SJSA1 (cell line): ENCODE data around the gene FAM149A. TPM values are rescaled to one million over a fixed set of nuclear protein-coding genes. Genes with fewer than 3 reads are reported as not detected.

Source experiments
- DNase-seq, 2 experiments: peaks; one replicate each; pipeline ENCODE4 v3.0.0-alpha.2; 2015 to 2020; ENCODE audit warnings: low spot score in 2 of 2, low read depth in 1 of 2
- H3K27ac ChIP-seq: fragments of 250-450 bp; sonication (Bioruptor Pico); 2 replicates; pipeline ENCODE4 v1.5.1; 2020; ENCODE audit warnings: mild to moderate bottlenecking, moderate library complexity
- H3K27me3 ChIP-seq: fragments of 250-450 bp; sonication (Bioruptor Pico); replicated peaks from 2 replicates; pipeline ENCODE4 v1.5.1; 2020; ENCODE audit warnings: mild to moderate bottlenecking, moderate library complexity
- H3K36me3 ChIP-seq: fragments of 250-450 bp; sonication (Bioruptor Pico); 2 replicates; pipeline ENCODE4 v1.5.1; 2020; ENCODE audit warnings: mild to moderate bottlenecking
- H3K4me1 ChIP-seq: fragments of 250-450 bp; sonication (Bioruptor Pico); replicated peaks from 2 replicates; pipeline ENCODE4 v1.6.1; 2021; ENCODE audit warnings: mild to moderate bottlenecking
- H3K4me3 ChIP-seq: fragments of 250-450 bp; sonication (Bioruptor Pico); 2 replicates; pipeline ENCODE4 v1.5.1; 2020; ENCODE audit warnings: mild to moderate bottlenecking
- H3K9me3 ChIP-seq: fragments of 250-450 bp; sonication (Bioruptor Pico); replicated peaks from 2 replicates; pipeline ENCODE4 v1.5.1; 2020; ENCODE audit warnings: mild to moderate bottlenecking
- total RNA-seq: library from RNA; depleted of rRNA; stranded (reverse); fragments of >200 nt; shearing (Covaris generic); gene quantifications from 2 replicates; pipeline ENCODE4 v1.2.3, GENCODE V29; 2014

FAM149A gene
- total RNA-seq, 1 experiment from 2014 or later, result 0.42 TPM

DNA sequence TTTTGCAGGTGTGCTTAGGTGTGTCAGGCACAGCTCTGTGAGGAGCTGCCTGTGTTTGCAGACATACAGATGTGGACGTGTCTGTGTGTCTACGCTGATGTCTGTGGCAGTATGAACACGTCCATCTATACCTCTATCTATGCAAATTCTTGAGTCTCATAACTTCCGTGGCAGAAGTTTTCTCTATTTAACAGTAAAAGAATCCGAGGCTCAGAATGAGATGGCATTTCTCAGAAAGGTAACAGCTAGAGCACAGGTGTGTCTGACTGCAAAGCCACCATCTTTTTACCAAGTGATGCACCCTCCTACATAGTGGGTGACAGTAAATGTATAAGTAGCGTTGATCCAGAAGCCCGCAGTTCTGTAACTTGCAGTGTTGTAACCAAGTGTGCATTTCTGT is 47.0 kb downstream of the FAM149A start:
- H3K4me3 ChIP-seq, result no peak overlapping the region
- H3K27ac ChIP-seq, result no peak overlapping the region
- no peaks in the 10 kb centered on the region for H3K36me3 ChIP-seq
- H3K4me1 ChIP-seq, result no peaks in the 10 kb centered on the region
- H3K9me3 ChIP-seq, result no peaks in the 10 kb centered on the region
- no peak for DNase-seq
- peaks cover 11% of the 10 kb centered on the region for H3K27me3 ChIP-seq

DNA sequence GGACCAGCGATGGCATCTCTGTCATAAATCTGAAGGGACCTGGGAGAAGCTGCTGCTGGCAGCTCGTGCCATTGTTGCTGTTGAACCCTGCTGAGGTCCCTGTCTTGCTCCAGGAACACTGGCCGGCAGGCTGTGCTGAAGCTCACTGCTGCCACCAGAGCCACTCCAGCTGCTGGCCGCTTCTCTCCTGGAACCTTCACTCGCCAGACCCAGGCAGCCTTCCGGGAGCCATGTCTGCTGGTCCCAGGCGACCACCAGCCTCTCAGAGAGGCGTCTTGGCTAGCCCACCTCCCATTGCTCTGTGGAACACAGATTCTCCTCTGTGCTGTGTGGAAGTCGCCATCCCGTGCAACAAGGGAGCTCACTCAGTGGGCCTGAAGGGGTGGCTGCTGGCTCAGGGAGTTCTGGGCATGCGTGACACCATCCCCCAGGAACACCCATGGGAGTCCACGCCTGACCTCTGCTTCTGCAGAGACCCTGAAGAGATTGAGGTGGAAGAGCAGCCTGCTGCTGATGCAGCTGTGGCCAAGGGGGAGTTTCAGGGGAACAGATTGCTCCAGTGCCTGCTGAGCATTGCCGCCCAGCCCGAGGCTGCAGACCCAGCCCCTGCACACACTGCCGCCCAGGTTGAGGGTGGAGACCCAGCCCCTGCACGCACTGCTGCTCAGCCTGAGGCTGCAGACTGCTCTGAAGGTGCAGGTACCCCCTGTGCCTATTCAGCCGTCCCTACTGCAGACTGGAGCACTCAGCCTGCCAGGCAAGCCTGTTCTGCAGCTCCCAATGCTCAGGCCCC is 53.7 kb downstream of the FAM149A start:
- DNase-seq, result no peak
- Histone ChIP-seq H3K27me3 (no peaks in the 10 kb centered on the region), H3K9me3 (no peaks in the 10 kb centered on the region), H3K4me3 (no peak overlapping the region), H3K36me3 (no peaks in the 10 kb centered on the region), H3K27ac (no peak overlapping the region), H3K4me1 (no peaks in the 10 kb centered on the region)

DNA sequence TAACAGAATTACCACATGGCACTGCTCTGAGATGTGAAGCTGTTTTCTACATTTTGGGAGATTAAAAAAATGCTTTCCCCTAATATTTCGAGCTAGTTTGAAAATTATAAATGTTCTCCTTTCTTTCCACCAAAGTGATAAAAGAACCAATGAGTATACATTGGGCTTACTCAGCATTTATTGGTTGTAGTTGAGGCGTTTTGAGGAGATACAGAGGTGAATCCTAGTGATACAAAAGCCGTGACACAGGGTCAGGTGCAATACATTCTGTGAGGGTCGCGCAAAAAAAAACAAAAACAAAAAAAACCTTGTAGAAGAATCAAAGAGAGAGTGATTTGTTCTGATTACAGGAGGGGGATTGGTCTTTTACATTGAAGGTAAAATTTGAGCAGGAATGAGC is 54.5 kb downstream of the FAM149A start:
- no peak for DNase-seq
- no peaks in the 10 kb centered on the region for H3K36me3 ChIP-seq

DNA sequence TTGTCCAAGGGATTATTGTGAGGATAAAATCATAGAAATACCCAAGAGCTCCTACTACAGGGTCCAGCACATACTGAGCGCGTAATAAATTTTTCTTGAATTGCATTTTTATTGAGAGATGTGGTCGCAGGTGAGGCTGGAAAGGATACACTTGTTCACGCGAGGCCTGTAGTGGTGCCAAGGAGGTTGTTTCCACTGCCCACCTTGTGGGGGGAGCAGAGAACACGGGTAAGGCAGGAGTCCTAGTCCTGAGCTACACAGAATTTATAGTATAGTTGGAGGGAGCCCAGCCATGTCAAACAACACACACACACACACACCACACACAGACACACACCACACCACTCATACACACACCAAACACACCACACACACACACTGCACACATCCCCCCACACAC is 55.1 kb downstream of the FAM149A start:
- no peak for DNase-seq
- Histone ChIP-seq H3K27me3 (no peaks in the 10 kb centered on the region), H3K4me1 (no peaks in the 10 kb centered on the region), H3K36me3 (no peaks in the 10 kb centered on the region), H3K27ac (no peak overlapping the region), H3K9me3 (no peaks in the 10 kb centered on the region), H3K4me3 (no peak overlapping the region)

More for the DNA sequence above, 54.5 kb downstream of the FAM149A start:
- Histone ChIP-seq H3K9me3 (no peaks in the 10 kb centered on the region), H3K4me1 (no peaks in the 10 kb centered on the region), H3K27ac (no peak overlapping the region), H3K27me3 (no peaks in the 10 kb centered on the region), H3K4me3 (no peak overlapping the region)

DNA sequence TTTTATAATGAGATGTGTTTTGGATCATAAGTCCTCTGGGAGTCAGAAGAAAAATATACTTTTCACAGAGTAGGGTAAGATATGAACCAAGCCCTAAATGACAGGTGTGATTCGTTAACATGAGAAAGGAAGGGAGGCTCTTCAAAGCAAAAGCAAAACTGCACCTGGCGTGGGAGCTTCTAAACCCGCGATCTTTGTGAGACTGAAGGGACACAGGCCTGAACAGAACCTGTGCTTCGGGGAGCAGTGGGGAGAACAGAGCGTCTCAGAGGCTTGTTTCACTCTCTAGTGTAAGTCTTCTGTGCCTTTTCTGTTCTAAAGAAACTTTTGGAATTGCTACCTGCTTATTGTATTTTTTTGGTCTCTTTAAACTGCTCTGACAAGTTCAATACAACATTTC is 56.6 kb downstream of the FAM149A start:
- no peak overlapping the region for H3K4me3 ChIP-seq
- H3K9me3 ChIP-seq, result no peaks in the 10 kb centered on the region
- no peak for DNase-seq
- no peaks in the 10 kb centered on the region for H3K36me3 ChIP-seq
- no peaks in the 10 kb centered on the region for H3K27me3 ChIP-seq
- H3K4me1 ChIP-seq, result no peaks in the 10 kb centered on the region
- H3K27ac ChIP-seq, result no peak overlapping the region

DNA sequence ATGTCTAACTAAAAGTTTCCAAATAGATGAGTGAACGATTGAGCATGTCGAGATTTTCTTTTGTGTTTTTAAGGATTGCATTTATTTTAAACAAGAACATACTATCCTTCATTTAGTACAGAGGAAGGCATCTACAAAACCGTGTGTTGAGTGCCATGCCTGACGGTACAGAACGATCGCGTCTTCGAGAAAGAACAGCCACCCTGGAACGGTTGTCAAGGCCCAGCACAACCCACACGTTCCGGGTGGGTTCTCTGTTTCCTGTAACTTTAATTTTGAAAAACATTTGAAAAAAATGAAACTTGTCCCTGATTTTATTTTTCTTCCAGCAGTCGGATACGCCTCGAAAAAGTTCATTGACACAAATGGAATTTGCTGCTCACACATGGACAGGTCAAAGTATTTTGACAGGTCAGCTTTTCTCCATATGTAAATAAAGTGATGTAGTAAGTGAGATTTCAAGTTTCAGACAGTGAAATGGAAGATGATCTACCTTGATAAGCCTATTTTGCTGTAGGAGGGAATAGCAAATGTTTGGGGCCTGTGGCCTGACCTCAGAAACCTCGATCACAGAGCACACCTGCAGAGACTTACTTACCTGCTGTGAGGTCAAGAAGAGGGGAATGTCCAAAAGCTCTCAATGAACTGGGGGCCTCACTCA is 62.5 kb downstream of the FAM149A start:
- H3K27ac ChIP-seq, result no peak overlapping the region
- H3K36me3 ChIP-seq, result no peaks in the 10 kb centered on the region
- no peaks in the 10 kb centered on the region for H3K4me1 ChIP-seq
- H3K9me3 ChIP-seq, result no peaks in the 10 kb centered on the region
- no peak for DNase-seq
- no peak overlapping the region for H3K4me3 ChIP-seq
- no peaks in the 10 kb centered on the region for H3K27me3 ChIP-seq

DNA sequence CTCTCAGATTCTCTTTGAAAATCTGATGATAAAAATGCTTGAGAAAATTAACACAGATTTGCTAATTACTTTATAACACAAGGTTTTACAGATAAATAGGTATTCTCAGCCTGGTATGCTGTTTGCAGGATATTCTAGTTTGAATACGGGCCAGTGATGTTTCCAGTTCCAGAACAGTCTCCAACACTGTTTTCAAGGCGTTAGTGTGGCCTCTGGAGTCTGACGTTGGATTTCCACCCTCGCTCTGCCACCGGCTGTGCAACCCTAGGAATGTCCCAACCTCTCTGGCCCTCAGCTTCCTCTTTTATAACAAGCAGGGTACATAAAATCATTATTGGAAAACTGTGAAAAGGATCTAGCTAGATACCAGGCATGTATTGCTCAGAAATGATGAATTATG is 63.1 kb downstream of the FAM149A start:
- H3K4me3 ChIP-seq, result no peak overlapping the region

DNA sequence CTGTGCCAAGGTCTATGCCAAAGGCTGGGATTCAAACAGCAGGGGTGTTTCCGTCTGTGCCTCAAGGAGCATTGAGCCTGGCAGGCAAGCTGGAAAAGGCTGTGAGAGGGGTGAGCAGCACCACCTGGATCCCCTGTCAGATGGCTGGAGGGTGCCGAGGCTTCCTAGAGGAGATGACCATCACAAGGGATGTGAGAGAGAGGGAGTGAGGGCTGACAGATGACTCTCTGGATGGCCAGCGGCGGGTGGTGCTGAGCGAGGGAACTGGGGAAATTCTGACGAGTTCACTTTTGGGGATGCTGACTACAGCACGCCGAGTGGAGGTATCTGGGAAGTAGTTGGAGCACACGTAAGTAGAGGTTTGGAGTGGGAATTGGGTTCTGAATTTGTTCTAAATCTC is 64.2 kb downstream of the FAM149A start:
- Histone ChIP-seq H3K27ac (no peak overlapping the region), H3K27me3 (no peaks in the 10 kb centered on the region), H3K4me1 (no peaks in the 10 kb centered on the region), H3K4me3 (no peak overlapping the region), H3K36me3 (no peaks in the 10 kb centered on the region), H3K9me3 (no peaks in the 10 kb centered on the region)
- DNase-seq, result no peak

More for the DNA sequence above, 63.1 kb downstream of the FAM149A start:
- no peaks in the 10 kb centered on the region for H3K27me3 ChIP-seq
- H3K36me3 ChIP-seq, result no peaks in the 10 kb centered on the region
- H3K27ac ChIP-seq, result no peak overlapping the region
- H3K9me3 ChIP-seq, result no peaks in the 10 kb centered on the region
- no peak for DNase-seq
- no peaks in the 10 kb centered on the region for H3K4me1 ChIP-seq

DNA sequence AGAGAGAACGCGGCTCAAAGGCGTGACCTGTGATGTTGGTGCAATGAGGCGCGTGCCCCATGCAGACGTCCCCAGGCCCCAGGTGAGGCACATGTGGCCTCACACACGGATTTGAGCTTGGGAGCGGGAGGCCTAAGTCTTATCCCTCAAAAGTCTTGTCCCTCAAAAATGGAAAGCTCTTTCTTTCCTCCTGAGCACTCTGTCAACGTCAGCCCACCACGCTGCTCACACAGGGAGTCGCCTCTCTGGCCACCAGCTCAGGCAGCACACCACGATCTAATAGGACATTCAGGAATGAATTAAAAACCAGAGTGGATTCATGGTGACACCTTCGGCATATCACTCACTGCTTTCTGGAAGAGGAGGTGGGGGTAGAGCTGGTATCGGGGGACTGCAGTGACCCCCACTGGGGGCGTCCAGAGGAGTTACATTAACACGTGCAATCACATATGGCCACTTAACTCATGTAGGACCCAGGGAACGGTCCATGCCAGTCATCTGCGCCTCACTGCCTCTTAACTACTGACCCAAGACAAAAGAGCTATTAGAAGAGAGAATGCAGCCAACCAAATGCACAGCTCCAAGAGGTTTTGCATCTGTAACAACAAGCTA is 64.9 kb downstream of the FAM149A start:
- H3K4me3 ChIP-seq, result no peak overlapping the region
- H3K4me1 ChIP-seq, result no peaks in the 10 kb centered on the region
- DNase-seq, result no peak
- no peaks in the 10 kb centered on the region for H3K36me3 ChIP-seq
- H3K9me3 ChIP-seq, result no peaks in the 10 kb centered on the region
- H3K27me3 ChIP-seq, result no peaks in the 10 kb centered on the region
- H3K27ac ChIP-seq, result no peak overlapping the region

DNA sequence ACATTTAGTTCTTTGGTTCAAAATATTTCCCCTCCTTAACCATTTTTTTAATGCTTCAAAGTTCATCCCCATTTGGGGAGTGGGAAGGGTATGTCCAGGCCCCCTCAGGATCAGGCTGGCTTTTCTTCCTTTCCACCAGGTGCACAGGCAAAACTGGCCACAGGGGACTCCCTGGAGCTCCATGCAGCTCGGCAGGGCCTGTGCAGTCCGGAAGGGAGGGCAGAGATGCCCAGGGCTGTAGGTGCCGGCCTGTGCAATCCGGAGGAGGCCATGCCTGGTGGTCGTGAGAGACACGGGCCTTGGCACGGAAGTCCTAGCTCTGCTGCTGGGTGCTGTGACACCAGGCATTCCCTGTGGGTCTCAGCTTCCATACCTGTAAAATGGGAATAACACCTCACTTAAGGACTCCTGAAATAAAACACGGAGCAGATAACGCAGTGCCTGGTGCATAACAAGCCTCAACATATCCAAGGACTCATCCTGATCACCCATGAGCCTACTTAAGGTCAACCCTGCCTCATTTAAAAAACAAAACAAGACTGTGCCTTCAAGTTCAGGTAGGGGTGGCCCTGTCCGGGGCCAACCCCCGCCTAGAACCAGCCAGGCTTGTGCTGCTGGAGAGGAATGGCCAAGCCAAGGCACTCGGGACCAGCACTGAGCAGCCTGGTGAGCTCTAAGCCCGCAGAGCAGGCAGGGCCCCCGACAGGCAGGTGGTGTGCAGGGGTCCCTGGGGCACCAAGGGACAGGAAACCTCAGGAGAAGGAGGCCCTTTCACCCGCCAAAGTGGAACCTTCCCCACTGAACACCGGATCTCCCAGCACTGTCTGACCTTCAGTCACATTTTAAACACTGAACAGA is 65.7 kb downstream of the FAM149A start:
- Histone ChIP-seq H3K9me3 (no peaks in the 10 kb centered on the region), H3K4me3 (no peak overlapping the region), H3K36me3 (no peaks in the 10 kb centered on the region), H3K27ac (no peak overlapping the region), H3K4me1 (no peaks in the 10 kb centered on the region), H3K27me3 (no peaks in the 10 kb centered on the region)
- DNase-seq, result no peak

DNA sequence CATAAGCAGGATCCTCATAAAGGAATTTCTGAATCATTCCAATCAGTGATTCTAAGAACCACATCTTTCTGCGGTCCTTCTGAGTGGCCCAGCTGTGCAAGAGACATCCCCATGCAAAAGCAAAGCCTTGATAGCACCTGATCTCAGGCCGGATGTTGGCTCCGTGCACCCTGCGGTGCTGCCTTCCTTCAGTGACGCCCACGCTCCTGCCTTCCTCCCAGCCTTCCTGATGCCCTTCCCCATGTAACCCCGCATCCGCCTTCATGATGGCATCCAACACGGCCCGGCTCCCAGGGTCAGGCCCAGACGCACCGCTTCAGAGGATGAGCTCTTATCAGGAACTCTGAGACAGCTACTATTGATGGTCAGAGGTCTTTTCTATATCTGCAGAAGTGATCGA is 66.5 kb downstream of the FAM149A start:
- H3K36me3 ChIP-seq, result no peaks in the 10 kb centered on the region
- no peak overlapping the region for H3K27ac ChIP-seq
- no peak overlapping the region for H3K4me3 ChIP-seq
- H3K9me3 ChIP-seq, result no peaks in the 10 kb centered on the region
- H3K4me1 ChIP-seq, result no peaks in the 10 kb centered on the region
- no peak for DNase-seq
- 0 out of 2 replicates have a peak, but pooled peaks cover 4% of the 10 kb centered on the region for H3K27me3 ChIP-seq

DNA sequence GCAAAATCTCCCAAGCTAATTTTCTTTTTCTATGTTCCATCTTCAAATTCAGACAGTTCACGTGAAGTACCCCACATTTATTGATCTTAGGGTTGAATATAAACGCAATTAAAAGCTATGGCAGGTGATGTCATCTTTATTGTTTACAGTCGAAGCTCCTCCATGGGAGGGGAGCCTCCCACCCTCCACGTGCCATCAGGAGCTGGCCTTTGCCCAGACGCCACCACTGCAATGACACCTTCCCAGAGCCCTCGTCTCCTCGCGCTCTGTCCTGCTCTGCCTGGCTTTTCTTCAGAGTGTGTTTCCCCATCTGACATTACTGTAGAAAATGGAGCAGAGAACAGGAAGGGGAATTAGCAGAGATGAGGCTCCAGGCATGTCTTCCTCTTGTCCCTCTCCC is 68.0 kb downstream of the FAM149A start:
- Histone ChIP-seq H3K4me3 (no peak overlapping the region), H3K27ac (no peak overlapping the region), H3K4me1 (no peaks in the 10 kb centered on the region), H3K27me3 (0 out of 2 replicates have a peak, but pooled peaks cover 4% of the 10 kb centered on the region), H3K9me3 (no peaks in the 10 kb centered on the region), H3K36me3 (no peaks in the 10 kb centered on the region)
- DNase-seq, result no peak

DNA sequence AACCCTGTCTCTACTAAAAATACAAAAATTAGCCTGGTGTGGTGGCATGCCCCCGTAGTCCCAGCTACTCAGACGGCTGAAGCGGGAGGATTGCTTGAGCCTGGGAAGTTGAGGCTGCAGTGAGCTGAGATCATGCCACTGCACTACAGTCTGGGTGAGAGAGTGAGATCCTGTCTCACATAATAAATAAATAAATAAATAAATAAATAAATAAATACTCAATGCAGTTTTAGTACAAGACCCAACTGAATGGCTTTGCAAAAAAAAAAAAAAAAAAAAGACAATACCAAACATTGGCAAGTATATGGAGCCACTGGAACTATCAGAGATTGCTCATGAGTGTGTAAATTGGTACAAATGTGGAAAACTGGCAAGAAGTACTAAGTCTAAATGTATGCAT is 83.6 kb downstream of the FAM149A start:
- no peak for DNase-seq
- Histone ChIP-seq H3K36me3 (peaks cover 8% of the 10 kb centered on the region; the same call in 1 of the 2 replicates), H3K4me3 (no peak overlapping the region), H3K27ac (no peak overlapping the region), H3K9me3 (0 out of 2 replicates have a peak, but pooled peaks cover 3% of the 10 kb centered on the region), H3K4me1 (peaks cover 13% of the 10 kb centered on the region), H3K27me3 (no peaks in the 10 kb centered on the region)
